Mucosa of descending colon (tissue), 3 donors: Measurements from ENCODE around the gene LARP1. TPM values are rescaled to one million over a fixed set of nuclear protein-coding genes. Genes with fewer than 3 reads are reported as not detected.

ENCODE experiments used
- ATAC-seq: fragments of 200-7000 bp; cut with Tn5 transposase; one replicate; pipeline ENCODE4 v1.9.1; 2020; ENCODE audit warnings: mild to moderate bottlenecking, moderate library complexity
- DNase-seq, 3 donors: peaks; one replicate each; pipeline ENCODE4 v3.0.0-alpha.2; 2020
- H3K36me3 ChIP-seq: fragments of 200-600 bp; one replicate; pipeline ENCODE4 v1.8.0; 2021; ENCODE audit warnings: low read depth, mild to moderate bottlenecking
- H3K4me1 ChIP-seq: fragments of 200-600 bp; one replicate; pipeline ENCODE4 v1.8.0; 2021; ENCODE audit warnings: low read depth, mild to moderate bottlenecking
- H3K4me3 ChIP-seq: fragments of 200-600 bp; one replicate; pipeline ENCODE4 v1.8.0; 2021; ENCODE audit warnings: mild to moderate bottlenecking
- H3K9me3 ChIP-seq: fragments of 200-600 bp; one replicate; pipeline ENCODE4 v1.8.0; 2021; ENCODE audit warnings: mild to moderate bottlenecking
- CTCF ChIP-seq: fragments of 200-600 bp; IDR thresholded peaks from one replicate; pipeline ENCODE4 v1.8.0; 2022; ENCODE audit warnings: antibody characterized with exemption, mild to moderate bottlenecking
- intact Hi-C, 2 donors: fragments of 100-400 bp; cut with DNase I in 1 of 2; cut with micrococcal nuclease in 1 of 2; formaldehyde crosslinking; loops; one replicate each; pipeline versions ENCODE4 v1.11.0 to v1.11.1; 2022; cut with DNase I, micrococcal nuclease
- total RNA-seq, 3 donors: library from RNA; stranded (reverse); fragmentation: NEBNext Ultra II Directional in 2 of 3; extraction: Animal tissue kit (Norgen Biotek cat#: 25700) in 2 of 3; gene quantifications; one replicate each; pipeline versions ENCODE4 v1.2.1 to v1.2.4, GENCODE V29; 2021 to 2023
- donor health status: DM: no; HTN: no; CAD: no; lungs with moderate emphysema.
- donor health status: DM: no; HTN: no; CAD: no.
- donor health status: DM: no; HTN: yes; CAD: no.

The LARP1 gene
- total RNA-seq, 3 donors from 2014 or later, result 127 to 157 (median 140) TPM

GRCh38 chr5:154721481-154722058 is 33.6 kb upstream of the LARP1 start:
- no peak for TF ChIP-seq CTCF
- no peaks in the 10 kb centered on the region for H3K9me3 ChIP-seq
- peaks cover 11% of the 10 kb centered on the region for H3K4me1 ChIP-seq
- H3K36me3 ChIP-seq, result no peaks in the 10 kb centered on the region
- ATAC-seq (no peak), DNase-seq (no peak)
- intact Hi-C loops, result no loop called here
- H3K4me3 ChIP-seq, result no peak overlapping the region

GRCh38 chr5:154722097-154722496 is 33.1 kb upstream of the LARP1 start:
- Histone ChIP-seq H3K9me3 (no peaks in the 10 kb centered on the region), H3K36me3 (no peaks in the 10 kb centered on the region), H3K4me3 (no peak overlapping the region), H3K4me1 (peaks cover 11% of the 10 kb centered on the region)
- ATAC-seq (no peak), DNase-seq (no peak)
- no peak for TF ChIP-seq CTCF
- intact Hi-C loops, result no loop called here

- intact Hi-C loops, result no loop called here
- TF ChIP-seq CTCF, result no peak
- Histone ChIP-seq H3K36me3 (no peaks in the 10 kb centered on the region), H3K4me3 (no peak overlapping the region), H3K9me3 (no peaks in the 10 kb centered on the region), H3K4me1 (peaks cover 11% of the 10 kb centered on the region)
- ATAC-seq (peak; percentile 4), DNase-seq (no peak)
These were observed 32.2 kb upstream of the LARP1 start for GRCh38 chr5:154722936-154723335.

- peaks cover 11% of the 10 kb centered on the region for H3K4me1 ChIP-seq
- H3K4me3 ChIP-seq, result no peak overlapping the region
- no peak for DNase-seq
- no peak for TF ChIP-seq CTCF
- intact Hi-C loops, result no loop called here
- no peaks in the 10 kb centered on the region for H3K36me3 ChIP-seq
- ATAC-seq, result peak; percentile 92
- no peaks in the 10 kb centered on the region for H3K9me3 ChIP-seq
These were observed 31.3 kb upstream of the LARP1 start for GRCh38 chr5:154723740-154724505.

GRCh38 chr5:154727361-154727760 is 27.8 kb upstream of the LARP1 start:
- DNase-seq, result no peak
- ATAC-seq, result no peak
- intact Hi-C loops, result no loop called here

More at GRCh38 chr5:154727361-154727760, 27.8 kb upstream of the LARP1 start:
- Histone ChIP-seq H3K36me3 (no peaks in the 10 kb centered on the region), H3K4me3 (no peak overlapping the region), H3K4me1 (peaks cover 11% of the 10 kb centered on the region), H3K9me3 (no peaks in the 10 kb centered on the region)
- TF ChIP-seq CTCF, result no peak
